Stimulated activated effector memory CD8-positive, alpha-beta T cell treated with anti-CD3 and anti-CD28 coated beads, Interleukin-12 subunit alpha, Interleukin-12 subunit beta, amount 100 ng/mL, for 72 hours (primary cell): Measurements from ENCODE around the gene SDC4.
A peak's percentile ranks its signal among the peaks of the same experiment; 100 is the strongest.

Experiments used
- ATAC-seq: fragments of 150-1000 bp; cut with Tn5 transposase; 2 replicates; pipeline ENCODE4 v1.10.0; 2021
- DNase-seq, 2 donors: peaks; one replicate each; pipeline ENCODE4 v3.0.0; 2021 to 2022; ENCODE audit warnings: low spot score in 2 of 2
- H3K27ac Mint-ChIP-seq: one replicate; pipeline ENCODE4 v1.8.0; 2022; ENCODE audit warnings: mild to moderate bottlenecking, mixed read lengths
- H3K36me3 Mint-ChIP-seq: one replicate; pipeline ENCODE4 v1.8.0; 2022; ENCODE audit warnings: mild to moderate bottlenecking, mixed read lengths
- H3K4me1 Mint-ChIP-seq: one replicate; pipeline ENCODE4 v1.8.0; 2022; ENCODE audit warnings: mixed read lengths
- H3K4me3 Mint-ChIP-seq: one replicate; pipeline ENCODE4 v1.8.0; 2022; ENCODE audit warnings: mild to moderate bottlenecking, mixed read lengths
- H3K9me3 Mint-ChIP-seq: one replicate; pipeline ENCODE4 v1.8.0; 2022; ENCODE audit warnings: mixed read lengths

The SDC4 gene

GRCh38 chr20:45305262-45305661 is 43.0 kb downstream of the SDC4 start:
- peak in 1 of 2 donors; percentile 44 for DNase-seq
- H3K4me3 Mint-ChIP-seq, result no peak overlapping the region
- no peaks in the 10 kb centered on the region for H3K36me3 Mint-ChIP-seq
- H3K9me3 Mint-ChIP-seq, result no peaks in the 10 kb centered on the region
- no peak overlapping the region for H3K27ac Mint-ChIP-seq
- ATAC-seq, result no peak
- peaks cover 27% of the 10 kb centered on the region for H3K4me1 Mint-ChIP-seq

- ATAC-seq, result no peak
- Mint-ChIP-seq H3K4me3 (no peak overlapping the region), H3K4me1 (peaks cover 31% of the 10 kb centered on the region), H3K36me3 (no peaks in the 10 kb centered on the region), H3K27ac (no peak overlapping the region), H3K9me3 (no peaks in the 10 kb centered on the region)
- peak in 1 of 2 donors; percentile 45 for DNase-seq
Measured at GRCh38 chr20:45304464-45304999, 43.7 kb downstream of the SDC4 start.

GRCh38 chr20:45303586-45304463 is 44.4 kb downstream of the SDC4 start:
- DNase-seq (peak in 1 of 2 donors; percentile 48), ATAC-seq (peak; percentile 78)
- H3K36me3 Mint-ChIP-seq, result no peaks in the 10 kb centered on the region
- no peaks in the 10 kb centered on the region for H3K9me3 Mint-ChIP-seq
- H3K27ac Mint-ChIP-seq, result no peak overlapping the region
- peak overlapping the region; percentile 0 for H3K4me3 Mint-ChIP-seq
- H3K4me1 Mint-ChIP-seq, result peaks cover 33% of the 10 kb centered on the region

- peak overlapping the region; percentile 18 for H3K4me3 Mint-ChIP-seq
- ATAC-seq (peak; percentile 75), DNase-seq (peak in 1 of 2 donors; percentile 48)
- H3K27ac Mint-ChIP-seq, result peak overlapping the region; percentile 10
- no peaks in the 10 kb centered on the region for H3K36me3 Mint-ChIP-seq
- peaks cover 33% of the 10 kb centered on the region for H3K4me1 Mint-ChIP-seq
- no peaks in the 10 kb centered on the region for H3K9me3 Mint-ChIP-seq
Measured at GRCh38 chr20:45301824-45302271, 46.4 kb downstream of the SDC4 start.

- Mint-ChIP-seq H3K9me3 (no peaks in the 10 kb centered on the region), H3K27ac (no peak overlapping the region), H3K4me1 (peaks cover 33% of the 10 kb centered on the region), H3K36me3 (no peaks in the 10 kb centered on the region), H3K4me3 (no peak overlapping the region)
- peak; percentile 70 for ATAC-seq
- peak in 1 of 2 donors; percentile 64 for DNase-seq
Measured at GRCh38 chr20:45300961-45301360, 47.3 kb downstream of the SDC4 start.

GRCh38 chr20:45299786-45300185 is 48.4 kb downstream of the SDC4 start:
- ATAC-seq, result no peak
- no peak for DNase-seq
- Mint-ChIP-seq H3K9me3 (no peaks in the 10 kb centered on the region), H3K4me1 (peaks cover 33% of the 10 kb centered on the region), H3K27ac (no peak overlapping the region), H3K36me3 (no peaks in the 10 kb centered on the region), H3K4me3 (no peak overlapping the region)

- H3K4me1 Mint-ChIP-seq, result peaks cover 27% of the 10 kb centered on the region
Measured at GRCh38 chr20:45297786-45298497, 50.3 kb downstream of the SDC4 start.

GRCh38 chr20:45294659-45295058 is 53.6 kb downstream of the SDC4 start:
- ATAC-seq, result no peak
- no peaks in the 10 kb centered on the region for H3K36me3 Mint-ChIP-seq
- no peaks in the 10 kb centered on the region for H3K9me3 Mint-ChIP-seq
- no peak for DNase-seq
- H3K4me3 Mint-ChIP-seq, result no peak overlapping the region
- no peak overlapping the region for H3K27ac Mint-ChIP-seq
- peaks cover 21% of the 10 kb centered on the region for H3K4me1 Mint-ChIP-seq

More at GRCh38 chr20:45297786-45298497, 50.3 kb downstream of the SDC4 start:
- no peaks in the 10 kb centered on the region for H3K36me3 Mint-ChIP-seq
- no peaks in the 10 kb centered on the region for H3K9me3 Mint-ChIP-seq
- ATAC-seq (no peak), DNase-seq (no peak)
- no peak overlapping the region for H3K4me3 Mint-ChIP-seq
- no peak overlapping the region for H3K27ac Mint-ChIP-seq

- Mint-ChIP-seq H3K4me3 (peak overlapping the region; percentile 72), H3K4me1 (peaks cover 18% of the 10 kb centered on the region), H3K27ac (peak overlapping the region; percentile 43), H3K9me3 (no peaks in the 10 kb centered on the region), H3K36me3 (no peaks in the 10 kb centered on the region)
- ATAC-seq (peak; percentile 2), DNase-seq (no peak)
Measured at GRCh38 chr20:45294003-45294368, 54.2 kb downstream of the SDC4 start.

GRCh38 chr20:45293041-45294002 is 54.9 kb downstream of the SDC4 start:
- ATAC-seq (peak; percentile 89), DNase-seq (peak; percentile 90 to 96)
- Mint-ChIP-seq H3K27ac (peak overlapping the region; percentile 43), H3K36me3 (no peaks in the 10 kb centered on the region), H3K4me3 (peak overlapping the region; percentile 72), H3K4me1 (peaks cover 18% of the 10 kb centered on the region), H3K9me3 (no peaks in the 10 kb centered on the region)

GRCh38 chr20:45292343-45292742 is 55.9 kb downstream of the SDC4 start:
- no peak for DNase-seq
- Mint-ChIP-seq H3K4me1 (peaks cover 18% of the 10 kb centered on the region), H3K27ac (no peak overlapping the region), H3K4me3 (peak overlapping the region; percentile 72), H3K36me3 (no peaks in the 10 kb centered on the region), H3K9me3 (no peaks in the 10 kb centered on the region)
- ATAC-seq, result no peak

- H3K36me3 Mint-ChIP-seq, result no peaks in the 10 kb centered on the region
- H3K4me1 Mint-ChIP-seq, result peaks cover 18% of the 10 kb centered on the region
Measured at GRCh38 chr20:45291526-45291925, 56.7 kb downstream of the SDC4 start.

GRCh38 chr20:45290677-45291355 is 57.4 kb downstream of the SDC4 start:
- DNase-seq (peak; percentile 56 to 85), ATAC-seq (peak; percentile 52)
- Mint-ChIP-seq H3K36me3 (no peaks in the 10 kb centered on the region), H3K27ac (no peak overlapping the region), H3K9me3 (no peaks in the 10 kb centered on the region), H3K4me3 (no peak overlapping the region), H3K4me1 (peaks cover 18% of the 10 kb centered on the region)

More at GRCh38 chr20:45291526-45291925, 56.7 kb downstream of the SDC4 start:
- ATAC-seq, result no peak
- Mint-ChIP-seq H3K27ac (no peak overlapping the region), H3K4me3 (no peak overlapping the region), H3K9me3 (no peaks in the 10 kb centered on the region)
- no peak for DNase-seq
